Measurements from ENCODE around the gene RAPSN.

RAPSN gene

GRCh38 chr11:47413908-47414684 is 34.8 kb downstream of the RAPSN start:
- TF ChIP-seq CTCF (conservative IDR thresholded peaks at IDR 0.05): no peak
- no peak overlapping the region for H3K27ac ChIP-seq

- H3K27ac ChIP-seq: no peak overlapping the region
- no peak for TF ChIP-seq CTCF (conservative IDR thresholded peaks at IDR 0.05)
Measured at GRCh38 chr11:47413351-47413750, 35.6 kb downstream of the RAPSN start.

- TF ChIP-seq CTCF (conservative IDR thresholded peaks at IDR 0.05): peak; percentile 66
- H3K27ac ChIP-seq: no peak overlapping the region
Measured at GRCh38 chr11:47411884-47412746, 36.8 kb downstream of the RAPSN start.

- H3K27ac ChIP-seq: no peak overlapping the region
- TF ChIP-seq CTCF (conservative IDR thresholded peaks at IDR 0.05): no peak
Measured at GRCh38 chr11:47410370-47411264, 38.3 kb downstream of the RAPSN start.

GRCh38 chr11:47409440-47410369 is 39.2 kb downstream of the RAPSN start:
- no peak for TF ChIP-seq CTCF (conservative IDR thresholded peaks at IDR 0.05)
- no peak overlapping the region; the same call in 1 of the 2 replicates for H3K27ac ChIP-seq

GRCh38 chr11:47408598-47409439 is 40.1 kb downstream of the RAPSN start:
- H3K27ac ChIP-seq: peak overlapping the region; percentile 83

More at GRCh38 chr11:47408598-47409439, 40.1 kb downstream of the RAPSN start:
- TF ChIP-seq CTCF (conservative IDR thresholded peaks at IDR 0.05): no peak

Data from VCaP (cell line).